ENCODE results near the gene FBLN5. TPM values are rescaled to one million over a fixed set of nuclear protein-coding genes. Genes with fewer than 3 reads are reported as not detected.

The FBLN5 gene, protein sequence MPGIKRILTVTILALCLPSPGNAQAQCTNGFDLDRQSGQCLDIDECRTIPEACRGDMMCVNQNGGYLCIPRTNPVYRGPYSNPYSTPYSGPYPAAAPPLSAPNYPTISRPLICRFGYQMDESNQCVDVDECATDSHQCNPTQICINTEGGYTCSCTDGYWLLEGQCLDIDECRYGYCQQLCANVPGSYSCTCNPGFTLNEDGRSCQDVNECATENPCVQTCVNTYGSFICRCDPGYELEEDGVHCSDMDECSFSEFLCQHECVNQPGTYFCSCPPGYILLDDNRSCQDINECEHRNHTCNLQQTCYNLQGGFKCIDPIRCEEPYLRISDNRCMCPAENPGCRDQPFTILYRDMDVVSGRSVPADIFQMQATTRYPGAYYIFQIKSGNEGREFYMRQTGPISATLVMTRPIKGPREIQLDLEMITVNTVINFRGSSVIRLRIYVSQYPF
- total RNA-seq = 240 TPM

DNA sequence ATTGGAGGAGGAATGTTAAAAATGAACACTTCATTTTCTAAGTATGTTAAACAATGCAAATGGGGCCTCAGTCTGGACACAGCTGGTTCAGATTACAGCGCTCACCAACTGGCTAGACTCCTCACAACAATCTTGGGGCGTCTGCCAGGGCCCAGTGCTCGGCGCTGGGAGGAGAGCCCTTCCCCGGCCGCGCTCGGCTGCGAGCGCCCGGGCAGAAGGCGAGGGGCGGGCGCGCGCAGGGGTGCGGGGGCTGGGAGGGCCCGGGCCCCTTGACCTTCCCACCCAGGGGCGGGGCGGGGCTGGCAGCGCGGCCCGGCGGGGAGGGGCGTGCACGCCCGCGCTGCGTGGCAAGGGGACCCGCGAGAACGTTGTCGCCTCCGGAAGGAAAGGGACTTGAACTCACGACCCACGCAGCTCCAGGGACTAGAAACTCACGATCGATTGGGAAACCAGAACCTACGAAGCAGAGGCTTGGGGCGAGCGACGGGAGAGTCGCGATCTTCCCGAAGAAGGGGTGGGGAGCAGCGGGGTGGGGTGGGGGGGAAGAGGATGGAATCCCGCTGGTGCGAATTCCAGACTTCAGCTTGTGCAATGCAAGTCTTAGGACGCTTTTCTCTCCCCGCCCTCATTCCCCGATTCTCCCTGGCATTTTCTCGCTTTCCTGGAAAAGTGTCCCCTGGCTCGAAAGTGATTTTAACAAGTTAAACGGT lies at the start of gene FBLN5:
FBLN5 (minus strand) TSS at position 220 of the 710 bp plus-strand sequence. CDS start 465 bp downstream, outside the sequence.
- Histone ChIP-seq H3K9me3 (no peaks in the 10 kb centered on the region), H3K27me3 (no peaks in the 10 kb centered on the region), H3K4me1 (peaks cover 23% of the 10 kb centered on the region), H3K4me3 (peak within 1 kb of the TSS; percentile 58 to 73), H3K36me3 (no peaks in the 10 kb centered on the region), H3K27ac (peak within 1 kb of the TSS; percentile 77)
- peak in 1 of 2 donors; percentile 89 for DNase-seq (ENCODE audit: extremely low spot score in 2 of 2)
- TF ChIP-seq, protein P1, sequence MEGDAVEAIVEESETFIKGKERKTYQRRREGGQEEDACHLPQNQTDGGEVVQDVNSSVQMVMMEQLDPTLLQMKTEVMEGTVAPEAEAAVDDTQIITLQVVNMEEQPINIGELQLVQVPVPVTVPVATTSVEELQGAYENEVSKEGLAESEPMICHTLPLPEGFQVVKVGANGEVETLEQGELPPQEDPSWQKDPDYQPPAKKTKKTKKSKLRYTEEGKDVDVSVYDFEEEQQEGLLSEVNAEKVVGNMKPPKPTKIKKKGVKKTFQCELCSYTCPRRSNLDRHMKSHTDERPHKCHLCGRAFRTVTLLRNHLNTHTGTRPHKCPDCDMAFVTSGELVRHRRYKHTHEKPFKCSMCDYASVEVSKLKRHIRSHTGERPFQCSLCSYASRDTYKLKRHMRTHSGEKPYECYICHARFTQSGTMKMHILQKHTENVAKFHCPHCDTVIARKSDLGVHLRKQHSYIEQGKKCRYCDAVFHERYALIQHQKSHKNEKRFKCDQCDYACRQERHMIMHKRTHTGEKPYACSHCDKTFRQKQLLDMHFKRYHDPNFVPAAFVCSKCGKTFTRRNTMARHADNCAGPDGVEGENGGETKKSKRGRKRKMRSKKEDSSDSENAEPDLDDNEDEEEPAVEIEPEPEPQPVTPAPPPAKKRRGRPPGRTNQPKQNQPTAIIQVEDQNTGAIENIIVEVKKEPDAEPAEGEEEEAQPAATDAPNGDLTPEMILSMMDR (IDR thresholded peaks at IDR 0.05) = no peak
- TF ChIP-seq POLR2AphosphoS5 (IDR thresholded peaks at IDR 0.05; ENCODE audit: insufficient read depth in 1 of 2, low read depth in 1 of 2) (peak in 1 of 2 donors; percentile 53), POLR2A (IDR thresholded peaks at IDR 0.05) (no peak)
- intact Hi-C loops (cut with DNase I) = no loop called here

DNA sequence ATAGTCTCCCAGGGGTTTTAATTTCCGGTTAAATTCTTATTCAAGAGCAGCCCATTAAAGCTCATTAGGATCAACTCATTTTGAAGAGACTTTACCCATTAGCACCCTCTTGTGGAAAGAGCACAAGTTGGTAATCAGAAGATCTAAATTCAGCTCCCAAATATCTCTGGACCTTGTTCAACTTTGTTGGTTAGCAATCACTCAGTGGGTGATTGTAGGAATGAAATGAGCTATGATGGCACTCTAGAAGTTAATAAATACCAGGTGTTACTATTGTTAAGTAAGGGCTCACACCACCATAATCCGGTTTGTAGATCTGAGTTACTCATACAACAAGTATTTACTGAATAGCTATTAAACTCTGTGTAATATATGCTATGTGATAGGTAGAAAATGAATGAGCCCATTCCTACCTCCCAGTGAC lies 49.5 kb upstream of the FBLN5 start:
- Histone ChIP-seq H3K9me3 (no peaks in the 10 kb centered on the region), H3K36me3 (peaks cover 0 to 22% of the 10 kb centered on the region in 2 donors), H3K4me3 (no peak overlapping the region), H3K27me3 (no peaks in the 10 kb centered on the region), H3K27ac (no peak overlapping the region), H3K4me1 (no peaks in the 10 kb centered on the region)
- TF ChIP-seq POLR2A (IDR thresholded peaks at IDR 0.05) (no peak), POLR2AphosphoS5 (IDR thresholded peaks at IDR 0.05; ENCODE audit: insufficient read depth in 1 of 2, low read depth in 1 of 2) (peak in 1 of 2 donors; percentile 25)
- TF ChIP-seq, protein P1 (IDR thresholded peaks at IDR 0.05) = peak in 2 of 3 experiments; percentile 45 to 53
- intact Hi-C loops (cut with DNase I) = no loop called here
- no peak for DNase-seq (ENCODE audit: extremely low spot score in 2 of 2)

DNA sequence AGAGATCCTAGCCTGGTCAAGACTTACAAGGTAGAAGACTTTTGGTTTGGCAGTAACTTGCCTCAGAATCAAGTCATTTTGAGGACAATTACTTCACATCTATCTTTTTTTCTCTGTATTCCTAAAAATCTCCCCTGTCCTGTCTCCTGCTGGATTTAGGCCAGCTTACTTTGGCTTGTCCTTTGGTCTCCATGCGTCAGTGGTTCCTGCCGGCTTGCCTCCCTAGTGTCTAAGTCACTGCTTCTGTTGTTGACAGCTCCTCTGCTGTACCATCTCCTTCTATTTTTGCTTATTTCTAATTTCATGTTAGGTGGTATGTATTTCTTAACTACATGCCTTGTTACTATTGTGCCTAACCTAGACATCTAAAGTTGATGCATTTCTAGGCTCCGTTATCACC lies 39.7 kb upstream of the FBLN5 start:
- H3K27me3 ChIP-seq = no peaks in the 10 kb centered on the region
- peaks cover 0 to 36% of the 10 kb centered on the region in 2 donors for H3K36me3 ChIP-seq

DNA sequence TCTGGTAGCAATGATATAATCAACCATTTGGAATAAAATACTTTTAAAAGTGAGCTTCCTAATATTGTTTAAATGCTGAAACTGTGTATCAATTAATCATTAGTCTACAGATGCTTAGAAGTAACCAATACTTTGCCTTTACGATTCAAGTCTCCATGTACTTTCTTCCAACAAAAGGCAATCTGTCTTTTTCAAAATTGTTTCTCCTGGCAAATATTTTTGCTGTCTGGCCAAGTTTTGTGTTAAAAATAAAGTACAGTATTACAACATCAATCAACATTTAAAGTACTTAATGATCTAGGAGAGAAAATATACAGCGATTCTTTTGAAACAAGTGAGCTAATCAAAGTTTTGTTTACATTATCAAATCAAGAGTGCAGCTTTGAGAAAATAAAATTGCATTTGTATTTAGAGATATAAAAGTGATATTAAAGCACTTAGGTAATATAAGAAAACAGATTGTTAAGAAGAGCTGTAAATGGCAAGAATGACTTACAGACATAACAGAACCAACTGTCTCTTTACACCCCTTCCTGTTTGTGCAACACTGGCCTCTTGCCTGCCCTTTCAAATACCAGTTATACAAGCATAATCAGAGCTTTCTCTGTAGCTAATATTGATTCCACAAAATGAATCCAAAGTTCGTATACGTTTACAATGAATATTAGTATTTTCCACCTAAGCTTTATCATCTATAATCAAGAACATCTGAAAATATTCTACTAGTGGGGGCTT lies 38.2 kb upstream of the FBLN5 start:
- no peak overlapping the region for H3K4me3 ChIP-seq
- H3K9me3 ChIP-seq = no peaks in the 10 kb centered on the region
- TF ChIP-seq, protein P1 (IDR thresholded peaks at IDR 0.05) = no peak
- TF ChIP-seq POLR2A (IDR thresholded peaks at IDR 0.05) (no peak), POLR2AphosphoS5 (IDR thresholded peaks at IDR 0.05; ENCODE audit: insufficient read depth in 1 of 2, low read depth in 1 of 2) (no peak)
- no peak overlapping the region for H3K27ac ChIP-seq
- no peak for DNase-seq (ENCODE audit: extremely low spot score in 2 of 2)
- intact Hi-C loops (cut with DNase I) = no loop called here
- peaks cover 13% of the 10 kb centered on the region for H3K4me1 ChIP-seq
- H3K27me3 ChIP-seq = no peaks in the 10 kb centered on the region
- peaks cover 0 to 24% of the 10 kb centered on the region in 2 donors for H3K36me3 ChIP-seq

More for the DNA sequence above, 39.7 kb upstream of the FBLN5 start:
- peaks cover 13% of the 10 kb centered on the region for H3K4me1 ChIP-seq
- H3K9me3 ChIP-seq = no peaks in the 10 kb centered on the region
- no peak for DNase-seq (ENCODE audit: extremely low spot score in 2 of 2)
- intact Hi-C loops (cut with DNase I) = no loop called here
- no peak overlapping the region for H3K27ac ChIP-seq
- H3K4me3 ChIP-seq = no peak overlapping the region
- TF ChIP-seq POLR2AphosphoS5 (IDR thresholded peaks at IDR 0.05; ENCODE audit: insufficient read depth in 1 of 2, low read depth in 1 of 2) = no peak

DNA sequence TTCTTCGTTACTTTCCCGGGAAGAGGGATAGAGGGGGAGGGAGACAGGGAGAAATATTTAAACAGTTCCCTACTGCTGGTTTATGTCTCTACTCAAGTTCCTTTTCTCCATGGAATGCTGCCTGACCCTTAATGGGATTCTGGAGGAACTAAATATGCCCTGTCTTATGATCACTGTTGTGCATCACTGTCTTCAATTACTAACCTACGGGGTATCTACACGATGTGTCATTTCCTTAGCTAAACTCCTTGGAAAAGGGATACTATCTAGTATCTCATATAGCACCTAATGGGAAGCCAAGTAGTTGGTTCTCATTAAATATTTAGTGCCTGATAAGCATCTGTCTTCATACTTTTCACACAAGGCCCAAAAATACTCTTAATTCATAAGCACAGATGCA lies 37.5 kb upstream of the FBLN5 start:
- TF ChIP-seq POLR2A (IDR thresholded peaks at IDR 0.05) (no peak), POLR2AphosphoS5 (IDR thresholded peaks at IDR 0.05; ENCODE audit: insufficient read depth in 1 of 2, low read depth in 1 of 2) (no peak)
- TF ChIP-seq, protein P1 (IDR thresholded peaks at IDR 0.05) = no peak
- no peak overlapping the region for H3K4me3 ChIP-seq
- DNase-seq (ENCODE audit: extremely low spot score in 2 of 2) = no peak
- intact Hi-C loops (cut with DNase I) = no loop called here
- H3K4me1 ChIP-seq = peaks cover 13% of the 10 kb centered on the region
- no peaks in the 10 kb centered on the region for H3K27me3 ChIP-seq
- H3K27ac ChIP-seq = no peak overlapping the region
- no peaks in the 10 kb centered on the region for H3K9me3 ChIP-seq
- H3K36me3 ChIP-seq = peaks cover 0 to 24% of the 10 kb centered on the region in 2 donors

Measured in vagina (tissue), 2 donors.